ENCODE results near the gene FBXL19.

The FBXL19 gene

DNA sequence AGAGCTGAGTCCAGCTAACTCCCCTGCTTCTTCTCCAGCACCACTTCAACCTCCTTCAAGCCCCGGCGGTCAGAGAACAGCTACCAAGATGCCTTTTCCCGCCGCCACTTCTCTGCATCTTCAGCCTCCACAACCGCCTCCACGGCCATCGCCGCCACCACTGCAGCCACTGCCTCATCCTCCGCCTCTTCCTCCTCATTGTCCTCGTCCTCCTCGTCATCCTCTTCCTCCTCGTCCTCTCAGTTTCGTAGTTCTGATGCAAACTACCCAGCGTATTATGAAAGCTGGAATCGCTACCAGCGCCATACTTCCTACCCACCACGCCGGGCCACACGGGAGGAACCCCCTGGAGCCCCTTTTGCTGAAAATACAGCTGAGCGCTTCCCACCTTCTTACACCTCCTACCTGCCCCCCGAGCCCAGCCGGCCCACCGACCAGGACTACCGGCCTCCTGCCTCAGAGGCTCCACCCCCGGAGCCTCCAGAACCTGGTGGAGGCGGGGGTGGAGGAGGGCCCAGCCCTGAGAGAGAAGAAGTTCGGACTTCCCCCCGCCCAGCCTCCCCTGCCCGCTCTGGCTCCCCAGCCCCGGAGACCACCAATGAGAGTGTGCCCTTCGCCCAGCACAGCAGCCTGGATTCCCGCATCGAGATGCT is 41.3 kb downstream of the FBXL19 start:
- no peak for DNase-seq (ENCODE audit: low read depth in 3 of 3)

DNA sequence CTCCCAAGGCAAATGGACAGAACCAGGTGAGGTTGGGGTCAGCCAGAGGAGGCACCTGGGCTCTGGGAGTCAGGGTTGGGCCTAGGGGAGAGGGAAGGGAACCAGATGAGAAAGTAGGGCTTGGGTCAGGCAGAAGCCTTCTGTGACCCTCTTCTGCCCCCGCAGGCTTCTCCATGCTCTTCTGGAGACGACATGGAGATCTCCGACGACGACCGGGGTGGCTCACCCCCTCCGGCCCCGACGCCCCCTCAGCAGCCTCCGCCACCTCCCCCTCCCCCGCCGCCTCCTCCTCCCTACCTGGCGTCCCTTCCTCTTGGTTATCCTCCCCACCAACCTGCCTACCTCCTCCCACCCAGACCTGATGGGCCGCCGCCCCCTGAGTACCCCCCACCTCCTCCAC is 42.1 kb downstream of the FBXL19 start:
- DNase-seq (ENCODE audit: low read depth in 3 of 3): no peak

DNA sequence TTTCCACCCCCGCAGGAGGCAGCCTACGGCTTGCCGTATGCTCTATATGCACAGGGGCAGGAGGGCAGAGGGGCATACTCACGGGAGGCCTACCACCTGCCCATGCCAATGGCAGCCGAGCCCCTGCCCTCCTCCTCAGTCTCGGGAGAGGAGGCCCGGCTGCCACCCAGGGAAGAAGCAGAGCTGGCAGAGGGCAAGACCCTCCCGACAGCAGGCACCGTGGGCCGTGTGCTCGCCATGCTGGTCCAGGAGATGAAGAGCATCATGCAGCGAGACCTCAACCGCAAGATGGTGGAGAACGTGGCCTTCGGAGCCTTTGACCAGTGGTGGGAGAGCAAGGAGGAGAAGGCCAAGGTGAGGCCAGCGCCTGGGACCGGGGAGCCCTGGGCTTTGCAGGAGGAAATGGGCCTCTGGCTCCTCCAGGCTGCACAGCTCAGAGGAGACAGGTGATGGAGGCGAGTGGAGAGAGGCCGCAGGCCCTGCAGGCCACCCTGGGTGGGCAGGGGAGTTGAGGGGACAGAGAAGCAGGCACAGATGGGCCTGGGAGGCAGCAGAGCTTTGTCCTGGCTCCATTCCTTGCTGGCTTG is 42.8 kb downstream of the FBXL19 start:
- DNase-seq (ENCODE audit: low read depth in 3 of 3): no peak

DNA sequence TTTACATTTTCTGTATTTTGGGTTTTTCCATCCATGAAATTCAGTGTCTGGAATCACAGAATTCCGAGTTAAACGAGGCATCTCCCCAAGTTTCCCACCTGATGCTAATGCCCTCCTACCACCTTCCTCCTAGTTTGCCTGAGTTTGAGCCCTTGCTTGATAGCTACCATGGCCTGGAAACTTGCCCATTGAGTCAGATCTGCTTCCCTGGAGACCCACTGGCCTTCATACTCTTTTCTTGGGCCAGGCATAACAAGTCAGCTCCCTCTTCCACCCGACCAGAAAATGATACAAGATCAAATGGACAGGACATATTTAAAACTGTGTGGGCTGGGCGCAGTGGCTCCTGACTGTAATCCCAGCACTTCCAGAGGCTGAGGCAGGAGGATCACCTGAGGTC is 44.4 kb downstream of the FBXL19 start:
- no peak for DNase-seq (ENCODE audit: low read depth in 3 of 3)

DNA sequence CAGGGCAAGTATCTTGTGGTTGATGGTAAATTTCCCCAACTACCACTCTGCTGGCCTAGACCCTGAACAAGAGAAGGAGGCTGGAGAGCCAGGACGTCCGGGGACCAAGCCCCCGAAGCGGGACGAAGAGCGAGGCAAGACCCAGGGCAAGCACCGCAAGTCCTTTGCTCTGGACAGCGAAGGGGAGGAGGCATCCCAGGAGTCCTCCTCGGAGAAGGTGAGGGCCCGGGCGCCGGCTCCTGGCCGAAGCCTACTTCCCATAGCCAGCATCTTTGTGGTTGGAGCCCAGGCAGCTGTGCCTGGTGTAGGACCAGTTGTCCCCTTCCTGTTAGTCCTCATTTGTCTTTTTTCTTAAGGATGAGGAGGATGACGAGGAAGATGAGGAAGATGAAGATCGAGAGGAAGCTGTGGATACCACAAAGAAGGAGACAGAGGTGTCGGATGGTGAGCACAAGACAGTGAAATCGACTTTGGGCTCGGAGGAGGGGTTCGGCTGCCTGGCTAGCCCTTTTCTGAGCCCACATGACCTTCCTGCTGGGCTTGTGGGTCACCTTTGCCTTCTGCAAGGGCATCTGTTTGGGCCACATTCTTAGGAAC is 46.0 kb downstream of the FBXL19 start:
- no peak for DNase-seq (ENCODE audit: low read depth in 3 of 3)

DNA sequence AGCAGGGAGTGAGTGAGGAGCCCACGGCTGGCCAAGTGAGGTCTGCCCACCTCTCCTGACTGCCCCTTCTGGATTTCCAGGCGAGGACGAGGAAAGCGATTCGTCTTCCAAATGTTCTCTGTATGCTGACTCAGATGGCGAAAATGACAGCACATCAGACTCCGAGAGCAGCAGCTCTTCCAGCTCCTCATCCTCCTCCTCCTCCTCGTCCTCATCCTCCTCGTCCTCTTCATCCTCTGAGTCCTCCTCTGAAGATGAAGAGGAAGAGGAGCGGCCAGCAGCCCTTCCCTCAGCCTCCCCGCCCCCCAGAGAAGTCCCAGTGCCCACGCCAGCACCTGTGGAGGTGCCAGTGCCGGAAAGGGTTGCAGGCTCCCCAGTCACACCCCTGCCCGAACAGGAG is 47.9 kb downstream of the FBXL19 start:
- DNase-seq (ENCODE audit: low read depth in 3 of 3): no peak

DNA sequence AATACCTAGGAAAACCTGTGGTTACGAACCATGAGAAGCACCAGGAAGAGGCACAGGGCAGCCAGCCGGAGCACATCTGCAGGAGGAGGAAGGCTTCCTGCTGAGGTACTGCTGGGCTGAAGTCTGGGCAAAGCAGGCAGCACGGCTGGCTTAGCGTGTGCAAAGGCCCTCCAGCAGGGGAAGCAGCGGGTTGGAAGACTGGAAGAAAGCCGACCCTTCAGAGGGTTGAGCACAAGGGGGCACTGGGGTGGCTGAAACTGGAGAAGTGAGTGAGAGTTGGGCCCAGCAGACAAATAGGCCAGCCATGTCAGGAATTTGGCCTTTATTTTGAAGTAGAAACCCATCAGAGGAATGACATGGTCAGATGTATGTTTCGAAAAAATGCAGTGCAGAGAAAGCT is 49.5 kb downstream of the FBXL19 start:
- DNase-seq (ENCODE audit: low read depth in 3 of 3): no peak

DNA sequence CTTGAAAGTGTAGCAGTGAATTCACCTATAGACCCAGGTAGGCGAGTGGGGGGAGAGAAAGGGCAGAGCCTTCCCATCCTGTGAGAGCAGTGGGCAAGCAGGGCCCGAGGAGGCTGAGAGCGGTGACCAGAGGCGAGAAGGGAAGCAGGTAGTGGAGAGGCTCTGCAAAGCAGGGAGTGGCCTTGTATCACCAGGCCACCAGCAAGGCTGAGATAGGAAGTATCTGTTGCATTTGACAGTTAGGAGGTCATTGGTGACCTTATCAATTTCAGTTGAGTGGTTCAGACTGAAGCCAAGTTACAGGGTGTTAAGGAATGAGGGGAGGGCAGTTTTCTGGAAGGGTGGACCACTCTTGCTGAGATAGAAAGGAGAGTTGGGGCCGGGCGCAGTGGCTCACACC is 51.0 kb downstream of the FBXL19 start:
- no peak for DNase-seq (ENCODE audit: low read depth in 3 of 3)

DNA sequence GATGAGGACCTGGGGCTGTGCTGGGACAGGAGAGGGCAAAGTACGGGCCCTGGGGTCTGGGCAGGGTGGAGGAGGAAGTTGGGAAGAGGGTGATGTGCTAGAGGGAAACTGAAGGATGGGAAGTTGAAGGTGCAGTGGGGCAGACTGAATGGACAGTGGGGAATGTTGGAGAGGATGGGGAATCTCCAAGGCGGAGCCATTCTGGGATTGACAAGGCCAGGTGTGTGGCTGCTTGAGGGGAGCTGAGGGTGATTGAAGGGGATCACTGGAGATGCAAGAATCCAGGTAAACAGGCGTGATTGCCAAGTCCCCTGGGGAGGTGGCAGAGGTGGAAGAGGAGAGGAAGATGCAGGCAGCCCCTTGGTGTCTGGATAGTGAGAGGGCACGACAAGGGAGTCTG is 53.1 kb downstream of the FBXL19 start:
- DNase-seq (ENCODE audit: low read depth in 3 of 3): no peak

DNA sequence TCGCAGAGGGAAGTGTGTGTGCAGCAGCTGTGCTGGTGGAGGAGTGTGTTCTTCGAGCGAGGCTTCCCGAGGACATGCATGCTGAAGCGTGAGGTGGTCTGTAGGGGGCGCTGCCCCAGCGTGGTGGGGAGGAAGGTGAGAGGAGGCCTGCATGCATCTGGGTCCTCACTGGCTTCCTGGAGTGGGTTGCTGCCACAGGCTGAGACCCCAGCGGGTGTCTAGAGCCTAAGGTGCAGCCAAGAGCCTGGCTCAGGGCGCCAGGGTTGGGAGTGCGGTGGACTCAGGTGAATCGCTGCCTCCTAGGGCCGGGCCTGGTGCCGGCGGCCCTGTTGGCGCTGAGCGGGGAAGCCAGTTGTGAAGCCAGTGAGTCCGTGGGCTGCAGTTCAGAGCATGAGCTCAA is 54.1 kb downstream of the FBXL19 start:
- no peak for DNase-seq (ENCODE audit: low read depth in 3 of 3)

DNA sequence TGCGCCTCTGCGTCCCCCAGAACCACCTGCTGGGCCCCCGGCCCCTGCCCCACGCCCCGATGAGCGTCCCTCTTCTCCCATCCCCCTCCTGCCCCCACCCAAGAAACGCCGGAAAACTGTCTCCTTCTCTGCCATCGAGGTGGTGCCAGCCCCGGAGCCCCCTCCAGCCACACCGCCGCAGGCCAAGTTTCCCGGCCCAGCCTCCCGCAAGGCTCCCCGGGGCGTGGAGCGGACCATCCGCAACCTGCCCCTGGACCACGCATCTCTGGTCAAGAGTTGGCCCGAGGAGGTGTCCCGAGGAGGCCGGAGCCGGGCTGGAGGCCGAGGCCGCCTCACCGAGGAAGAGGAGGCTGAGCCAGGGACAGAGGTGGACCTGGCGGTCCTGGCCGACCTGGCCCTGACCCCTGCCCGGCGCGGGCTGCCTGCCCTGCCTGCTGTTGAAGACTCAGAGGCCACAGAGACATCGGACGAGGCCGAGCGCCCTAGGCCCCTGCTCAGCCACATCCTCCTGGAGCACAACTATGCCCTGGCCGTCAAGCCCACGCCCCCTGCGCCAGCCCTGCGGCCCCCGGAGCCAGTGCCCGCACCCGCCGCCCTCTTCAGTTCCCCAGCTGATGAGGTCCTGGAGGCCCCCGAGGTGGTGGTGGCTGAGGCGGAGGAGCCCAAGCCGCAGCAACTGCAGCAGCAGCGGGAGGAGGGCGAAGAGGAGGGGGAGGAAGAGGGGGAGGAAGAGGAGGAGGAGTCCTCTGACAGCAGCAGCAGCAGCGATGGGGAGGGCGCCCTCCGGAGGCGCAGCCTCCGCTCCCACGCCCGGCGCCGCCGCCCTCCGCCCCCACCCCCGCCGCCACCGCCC is 56.0 kb downstream of the FBXL19 start:
- DNase-seq (ENCODE audit: low read depth in 3 of 3): no peak

DNA sequence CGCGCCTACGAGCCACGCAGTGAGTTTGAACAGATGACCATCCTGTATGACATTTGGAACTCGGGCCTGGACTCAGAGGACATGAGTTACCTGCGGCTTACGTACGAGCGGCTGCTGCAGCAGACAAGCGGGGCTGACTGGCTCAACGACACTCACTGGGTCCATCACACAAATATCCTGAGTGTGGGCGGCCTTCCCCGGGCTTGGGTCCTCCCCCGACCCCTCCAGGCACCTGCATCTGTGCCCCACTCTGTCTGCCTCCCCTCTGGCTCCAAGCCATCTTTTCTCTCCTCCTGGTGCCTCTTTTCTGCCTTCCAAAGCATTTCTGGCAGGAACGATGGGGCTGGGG is 56.6 kb downstream of the FBXL19 start:
- no peak for DNase-seq (ENCODE audit: low read depth in 3 of 3)

DNA sequence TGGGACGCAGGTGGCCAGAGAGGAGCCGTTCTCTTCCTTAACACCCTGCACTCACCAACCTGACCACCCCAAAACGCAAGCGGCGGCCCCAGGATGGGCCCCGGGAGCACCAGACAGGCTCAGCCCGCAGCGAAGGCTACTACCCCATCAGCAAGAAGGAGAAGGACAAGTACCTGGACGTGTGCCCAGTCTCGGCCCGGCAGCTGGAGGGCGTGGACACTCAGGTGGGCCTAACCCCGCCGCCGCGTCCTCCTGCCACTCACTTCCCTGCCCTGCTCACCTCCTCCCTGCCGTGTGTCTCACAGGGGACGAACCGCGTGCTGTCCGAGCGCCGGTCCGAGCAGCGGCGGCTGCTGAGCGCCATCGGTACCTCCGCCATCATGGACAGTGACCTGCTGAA is 57.1 kb downstream of the FBXL19 start:
- no peak for DNase-seq (ENCODE audit: low read depth in 3 of 3)

DNA sequence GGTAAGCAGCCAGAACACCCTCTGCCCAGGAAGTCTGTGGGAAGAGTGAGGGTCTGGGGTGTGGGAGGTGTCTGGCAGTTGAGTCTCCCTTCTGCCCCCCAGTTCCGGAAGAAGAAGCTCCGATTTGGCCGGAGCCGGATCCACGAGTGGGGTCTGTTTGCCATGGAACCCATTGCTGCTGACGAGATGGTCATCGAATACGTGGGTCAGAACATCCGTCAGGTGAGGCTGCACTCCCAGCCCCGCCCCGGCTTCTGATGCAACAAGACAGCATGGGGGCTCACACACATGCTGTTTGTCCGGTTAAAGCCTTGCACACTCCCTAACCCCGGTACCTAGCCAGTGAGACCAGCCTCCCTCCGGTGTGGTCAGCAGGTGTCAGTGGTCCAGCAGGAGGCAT is 57.6 kb downstream of the FBXL19 start:
- no peak for DNase-seq (ENCODE audit: low read depth in 3 of 3)

DNA sequence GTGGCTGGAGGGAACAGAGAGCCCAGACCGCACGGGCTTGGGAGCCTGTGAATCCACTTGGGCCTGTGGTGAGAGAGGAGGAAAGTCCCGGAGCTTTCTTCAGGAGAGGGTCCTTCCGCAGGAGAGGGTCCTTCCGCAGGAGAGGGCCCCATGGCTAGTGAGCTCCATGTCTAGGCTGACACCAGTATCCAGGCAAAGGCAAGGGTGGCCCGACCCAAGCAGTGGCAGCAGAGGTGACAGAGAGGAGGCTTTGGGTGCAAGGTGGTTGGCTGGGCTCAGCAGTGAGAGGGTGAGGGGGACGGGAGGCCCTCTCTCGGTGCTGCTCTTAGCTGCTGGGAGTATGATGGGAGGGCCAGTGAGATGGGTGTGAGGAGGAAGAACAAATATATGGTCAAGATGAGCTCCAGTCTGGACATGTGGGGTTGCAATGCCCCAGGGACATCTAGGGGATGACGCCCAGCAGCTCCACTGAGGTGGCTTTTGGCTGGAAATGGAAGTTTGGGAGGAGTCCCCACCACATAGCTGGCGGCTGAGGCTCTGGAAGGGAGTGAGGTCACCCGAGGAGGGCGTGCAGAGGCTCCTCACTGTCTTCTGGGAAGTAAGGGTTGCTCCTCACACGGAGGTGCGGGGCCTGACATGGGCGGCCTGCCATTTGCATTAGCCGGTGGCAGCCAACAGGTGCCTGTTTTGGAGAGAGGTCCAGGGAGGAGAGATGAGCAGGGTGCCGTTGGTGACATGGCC is 59.3 kb downstream of the FBXL19 start:
- DNase-seq (ENCODE audit: low read depth in 3 of 3): no peak

DNA sequence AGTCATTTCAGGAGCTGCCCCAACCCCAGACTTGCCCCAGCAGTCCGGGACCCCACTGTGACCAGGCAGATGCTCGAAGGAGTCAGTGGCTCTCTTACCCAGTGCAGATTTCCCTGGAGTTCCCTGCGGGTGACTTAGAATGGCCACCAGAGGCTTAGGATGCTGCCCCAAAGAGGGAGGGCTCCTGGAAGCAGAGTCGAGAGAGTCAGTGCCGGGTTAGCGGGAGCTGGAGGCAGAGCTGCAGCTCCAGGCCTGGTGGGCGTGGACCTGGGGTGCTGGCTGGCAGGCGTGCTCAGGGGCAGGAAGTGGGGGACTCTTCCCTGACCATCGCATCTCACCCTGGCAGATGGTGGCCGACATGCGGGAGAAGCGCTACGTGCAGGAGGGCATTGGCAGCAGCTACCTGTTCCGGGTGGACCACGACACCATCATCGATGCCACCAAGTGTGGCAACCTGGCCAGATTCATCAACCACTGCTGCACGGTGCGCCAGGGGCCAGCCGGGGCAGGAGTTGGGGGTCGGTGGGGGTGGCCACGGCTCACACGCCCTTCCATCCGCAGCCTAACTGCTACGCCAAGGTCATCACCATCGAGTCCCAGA is 60.0 kb downstream of the FBXL19 start:
- no peak for DNase-seq (ENCODE audit: low read depth in 3 of 3)

DNA sequence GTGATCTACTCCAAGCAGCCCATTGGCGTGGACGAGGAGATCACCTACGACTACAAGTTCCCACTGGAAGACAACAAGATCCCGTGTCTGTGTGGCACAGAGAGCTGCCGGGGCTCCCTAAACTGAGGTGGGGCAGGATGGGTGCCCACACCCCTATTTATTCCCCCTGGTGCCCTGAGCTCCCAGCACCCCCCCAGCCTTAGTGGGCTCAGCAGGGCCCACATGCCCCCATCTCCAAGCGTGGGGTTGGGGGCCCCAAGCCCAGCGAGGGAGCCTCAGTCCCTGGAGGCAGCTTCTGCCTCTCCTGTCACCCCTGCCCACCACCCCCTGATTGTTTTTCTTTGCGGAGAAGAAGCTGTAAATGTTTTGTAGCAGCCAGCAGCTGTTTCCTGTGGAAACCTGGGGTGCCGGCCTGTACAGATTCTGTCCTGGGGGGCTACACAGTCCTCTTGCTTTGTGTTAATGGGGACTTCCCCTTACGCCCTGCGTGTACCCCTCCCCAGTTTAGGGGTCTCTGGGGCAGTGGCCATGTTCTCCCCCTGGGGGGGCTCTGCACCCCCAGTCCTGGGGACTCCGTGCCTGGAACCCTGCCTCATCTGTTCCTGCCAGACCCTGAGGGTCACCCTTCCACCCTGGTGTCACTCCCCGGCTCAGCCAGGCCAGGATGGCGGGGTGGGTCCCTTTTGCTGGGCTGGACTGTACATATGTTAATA is 60.7 kb downstream of the FBXL19 start:
- no peak for DNase-seq (ENCODE audit: low read depth in 3 of 3)

DNA sequence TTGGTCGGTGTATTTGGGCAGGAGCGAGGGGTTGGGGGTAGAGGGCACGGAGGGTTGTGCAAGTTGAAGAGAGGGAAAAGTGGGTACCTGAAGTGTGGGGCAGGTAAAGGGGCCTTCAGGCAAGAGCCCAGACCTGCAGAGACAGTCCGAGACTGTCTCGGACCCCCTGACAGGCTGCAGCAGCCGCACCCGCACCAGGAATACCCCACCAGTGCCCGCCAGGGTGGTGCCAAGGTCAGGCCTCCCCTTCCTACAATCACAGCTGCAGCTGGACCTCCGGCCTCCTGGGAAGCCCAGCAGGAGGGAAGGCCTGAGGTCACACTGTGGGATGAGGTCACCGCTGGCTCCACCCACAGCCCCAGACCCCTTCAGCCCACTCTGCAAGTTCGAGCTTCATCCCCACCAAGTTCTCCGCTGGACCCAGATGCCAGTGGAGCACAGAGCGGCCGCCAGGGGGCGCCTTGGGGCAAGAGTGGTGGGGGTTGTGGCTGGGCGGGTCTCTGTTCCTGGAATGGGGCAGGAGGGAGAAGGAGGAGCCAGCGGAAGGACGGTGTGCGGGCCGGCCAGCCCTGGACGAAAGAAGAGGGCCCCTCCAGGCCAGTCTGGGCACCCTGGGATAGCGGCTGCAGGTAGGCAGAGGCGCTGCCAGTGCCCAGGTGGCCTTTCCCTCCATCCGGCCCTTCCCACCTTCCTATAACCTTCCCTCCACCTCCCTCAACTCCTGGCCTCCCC is 61.5 kb downstream of the FBXL19 start, which contains the start of gene HSD3B7:
TSS of gene HSD3B7 (plus strand) at position 539 of the 732 bp plus-strand sequence. CDS start 452 bp downstream, outside the sequence.
- DNase-seq (ENCODE audit: low read depth in 3 of 3): peak; percentile 57 to 82 (median 74)

DNA sequence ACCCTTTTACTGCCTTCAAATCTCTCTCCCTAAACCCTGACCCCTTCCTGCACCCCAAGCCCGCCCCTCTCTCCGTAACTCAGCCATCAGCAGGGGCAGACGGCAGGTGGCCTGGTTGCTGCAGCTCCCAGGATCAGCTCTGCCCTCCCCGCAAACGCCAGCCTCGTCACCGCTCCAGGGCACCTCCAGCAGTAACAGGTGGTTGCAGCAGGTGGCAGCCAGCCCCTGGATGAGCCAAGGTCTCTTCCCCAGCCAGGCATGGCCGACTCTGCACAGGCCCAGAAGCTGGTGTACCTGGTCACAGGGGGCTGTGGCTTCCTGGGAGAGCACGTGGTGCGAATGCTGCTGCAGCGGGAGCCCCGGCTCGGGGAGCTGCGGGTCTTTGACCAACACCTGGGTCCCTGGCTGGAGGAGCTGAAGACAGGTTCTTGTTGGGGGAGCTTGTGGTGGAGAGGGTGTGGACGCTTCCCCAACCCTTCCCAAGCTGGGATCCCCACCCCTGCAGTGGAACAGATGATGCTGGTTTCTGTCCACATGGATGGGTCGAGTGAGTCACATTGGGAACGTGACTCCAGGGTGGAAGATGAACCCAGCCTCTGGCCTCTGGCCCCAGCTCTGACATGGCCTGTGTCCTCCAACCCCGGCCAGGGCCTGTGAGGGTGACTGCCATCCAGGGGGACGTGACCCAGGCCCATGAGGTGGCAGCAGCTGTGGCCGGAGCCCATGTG is 62.2 kb downstream of the FBXL19 start:
- DNase-seq (ENCODE audit: low read depth in 3 of 3): no peak

All from stimulated activated CD4-positive, alpha-beta T cell treated with anti-CD3 and anti-CD28 coated beads, TNF-alpha, amount 100 ng/mL, for 4 hours (primary cell).